H54 (cell line): ENCODE data around the gene BIRC5.

Experiments used
- DNase-seq: peaks from one replicate; pipeline ENCODE4 v3.0.0; 2011; ENCODE audit warnings: low spot score, mixed read lengths; ENCODE audit not compliant: insufficient read length
- FAIRE-seq: peaks from 3 replicates; lab custom pipeline; 2011; peaks lifted over from hg19 to GRCh38; lab: Jason Lieb, UNC
- POLR2A ChIP-seq: IDR thresholded peaks from 2 replicates; pipeline ENCODE4 v1.6.1; 2011; ENCODE audit warnings: low read depth, mild to moderate bottlenecking, low read length

BIRC5 gene

DNA sequence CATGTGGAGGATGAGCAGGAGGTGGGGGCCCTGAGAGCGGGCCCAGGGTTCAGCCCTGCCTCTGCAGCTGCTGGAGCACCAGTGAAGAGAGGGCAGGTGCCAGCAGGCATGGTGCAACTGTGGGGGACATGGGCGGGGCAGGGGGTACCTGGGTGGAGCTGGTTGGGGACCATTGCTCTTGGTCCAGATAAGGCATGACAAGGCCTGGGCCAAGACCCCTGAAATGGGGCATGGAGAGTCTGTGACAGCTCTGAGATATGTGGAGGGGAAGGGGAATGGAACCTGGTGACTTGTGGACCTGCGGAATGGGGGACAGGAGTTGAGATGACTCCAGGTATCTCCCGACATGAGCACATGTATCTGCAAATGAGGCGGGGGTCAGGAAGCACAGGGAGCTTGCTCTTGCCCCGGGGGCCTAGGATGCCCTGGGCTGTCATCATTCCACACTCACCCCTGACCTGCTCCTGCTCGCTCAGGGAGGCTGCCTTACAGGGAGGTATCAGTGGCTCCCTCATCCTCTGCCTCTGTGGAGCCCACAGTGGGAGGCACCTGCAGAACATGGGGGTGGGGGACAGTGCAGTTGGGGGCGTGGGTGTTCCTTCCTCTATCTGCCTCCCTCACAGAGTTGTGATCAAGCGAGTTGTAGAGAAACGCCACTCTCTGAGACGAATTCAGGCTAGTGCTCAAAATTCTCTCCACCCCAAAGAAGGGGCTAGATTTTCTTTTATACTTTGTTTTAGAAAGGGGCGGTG, 57.5 kb downstream of the BIRC5 start:
- no peak for TF ChIP-seq POLR2A
- FAIRE-seq (no peak), DNase-seq (no peak)

DNA sequence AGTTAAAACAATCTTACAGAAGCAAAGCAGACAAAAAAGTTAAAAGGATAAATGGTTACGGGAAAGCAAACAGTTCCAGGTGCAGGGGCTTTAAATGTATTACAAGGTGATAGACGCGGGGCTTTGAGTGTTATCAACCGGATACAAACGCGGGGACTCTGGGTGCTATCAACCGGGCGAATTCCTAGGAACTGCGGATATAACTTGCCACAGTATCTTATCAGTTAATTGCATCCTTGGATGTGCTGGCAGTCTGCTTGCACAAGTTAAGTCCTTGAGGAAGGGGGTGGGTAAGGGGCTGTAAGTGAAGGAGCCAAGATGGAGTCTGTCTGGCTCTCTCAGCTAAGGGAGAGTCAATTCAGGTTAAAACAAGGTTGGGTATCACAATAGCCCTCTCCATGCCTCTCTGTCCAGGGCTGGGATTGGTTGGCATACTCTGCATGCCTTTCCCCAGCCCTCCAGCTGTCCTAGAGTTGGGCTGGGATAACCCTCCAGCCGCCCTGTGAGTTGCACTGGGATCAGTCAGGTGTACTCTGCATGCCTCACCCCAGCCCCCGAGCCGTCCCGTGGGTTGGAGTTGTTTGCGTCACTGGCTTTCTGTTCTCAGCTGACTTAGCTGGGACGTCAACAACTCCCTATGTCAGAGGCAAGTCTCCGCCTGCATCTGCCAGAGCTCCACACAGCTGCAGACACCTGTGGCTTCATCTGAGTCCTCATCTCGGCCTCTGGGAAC, 58.3 kb downstream of the BIRC5 start:
- no peak for DNase-seq
- no peak for TF ChIP-seq POLR2A
- FAIRE-seq, result no peak

DNA sequence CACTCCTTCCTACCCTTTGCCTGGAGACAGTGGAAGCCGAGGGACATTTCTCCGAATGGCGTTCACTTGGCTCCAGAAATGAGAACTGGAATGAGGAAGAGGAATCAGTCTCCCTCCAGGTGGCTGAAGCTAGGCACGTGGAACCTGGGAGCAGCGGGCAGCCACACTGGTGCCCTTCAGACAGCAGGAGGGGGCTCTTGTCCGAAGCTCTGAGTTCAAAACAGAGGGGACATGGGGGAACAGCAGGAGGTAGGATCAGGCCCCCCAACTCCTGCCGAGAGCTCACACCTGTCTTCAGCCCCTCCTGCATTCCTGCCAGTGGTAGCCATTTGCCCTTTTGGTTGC, 58.8 kb downstream of the BIRC5 start:
- no peak for TF ChIP-seq POLR2A
- DNase-seq, result no peak
- no peak for FAIRE-seq

DNA sequence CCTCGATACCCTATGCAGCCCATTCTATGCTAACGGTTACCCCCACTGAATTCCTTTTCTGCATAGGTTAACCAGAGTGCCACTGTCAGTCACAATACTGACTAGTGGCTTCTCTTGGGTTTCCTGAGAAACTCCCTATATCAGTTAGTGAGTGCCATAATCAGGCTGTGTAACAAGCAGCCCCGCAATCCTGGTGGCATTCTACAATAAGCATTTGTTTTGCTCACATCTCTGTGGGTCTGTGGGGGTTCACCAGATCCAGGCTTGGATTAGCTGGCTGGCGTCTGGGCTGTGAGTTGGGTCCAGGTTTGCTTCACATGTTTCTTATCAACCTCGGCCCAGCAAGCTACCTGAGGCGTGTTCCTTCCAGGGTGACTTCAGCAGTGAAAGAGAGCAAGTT, 59.8 kb downstream of the BIRC5 start:
- no peak for DNase-seq
- no peak for FAIRE-seq
- no peak for TF ChIP-seq POLR2A
